GM21528 (cell line): ENCODE measurements around the gene GAL3ST2.
A peak's percentile ranks its signal among the peaks of the same experiment; 100 is the strongest.

ENCODE experiments used
- ATAC-seq: cut with Tn5 transposase; IDR thresholded peaks from one replicate; pipeline ENCODE4 v1.9.1; 2021; ENCODE audit warnings: mild to moderate bottlenecking, moderate library complexity; ENCODE audit not compliant: unreplicated experiment, low FRiP score

GAL3ST2 gene

DNA sequence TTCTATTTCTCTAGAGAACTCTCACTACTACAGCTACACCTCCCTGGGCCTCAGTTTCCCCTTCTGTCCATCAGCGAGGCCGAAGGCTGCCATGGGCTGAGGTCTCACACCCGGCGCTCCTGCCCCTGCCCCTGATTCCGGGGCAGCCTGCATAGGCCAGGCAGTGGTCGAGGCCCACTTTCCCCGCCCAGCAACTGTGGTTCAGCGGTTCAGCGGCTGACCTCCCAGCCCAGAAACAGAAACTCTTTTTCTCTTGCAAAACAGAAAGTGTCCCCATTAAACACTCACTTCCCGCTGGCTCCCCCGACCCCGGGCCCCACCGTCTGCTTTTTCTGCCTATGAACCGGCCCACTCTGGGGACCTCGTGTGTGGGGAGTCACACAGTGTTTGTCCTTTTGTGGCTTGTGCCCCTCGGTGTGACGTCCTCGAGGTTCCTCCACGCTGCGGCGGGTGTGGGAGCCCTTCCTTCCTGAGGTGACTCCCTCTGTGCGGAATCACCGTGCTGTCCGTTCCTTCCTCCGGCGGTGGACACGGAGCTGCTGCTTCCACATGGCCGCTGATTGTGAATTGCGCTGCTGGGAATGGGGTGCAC, 66.1 kb downstream of the GAL3ST2 start:
- ATAC-seq: no peak

DNA sequence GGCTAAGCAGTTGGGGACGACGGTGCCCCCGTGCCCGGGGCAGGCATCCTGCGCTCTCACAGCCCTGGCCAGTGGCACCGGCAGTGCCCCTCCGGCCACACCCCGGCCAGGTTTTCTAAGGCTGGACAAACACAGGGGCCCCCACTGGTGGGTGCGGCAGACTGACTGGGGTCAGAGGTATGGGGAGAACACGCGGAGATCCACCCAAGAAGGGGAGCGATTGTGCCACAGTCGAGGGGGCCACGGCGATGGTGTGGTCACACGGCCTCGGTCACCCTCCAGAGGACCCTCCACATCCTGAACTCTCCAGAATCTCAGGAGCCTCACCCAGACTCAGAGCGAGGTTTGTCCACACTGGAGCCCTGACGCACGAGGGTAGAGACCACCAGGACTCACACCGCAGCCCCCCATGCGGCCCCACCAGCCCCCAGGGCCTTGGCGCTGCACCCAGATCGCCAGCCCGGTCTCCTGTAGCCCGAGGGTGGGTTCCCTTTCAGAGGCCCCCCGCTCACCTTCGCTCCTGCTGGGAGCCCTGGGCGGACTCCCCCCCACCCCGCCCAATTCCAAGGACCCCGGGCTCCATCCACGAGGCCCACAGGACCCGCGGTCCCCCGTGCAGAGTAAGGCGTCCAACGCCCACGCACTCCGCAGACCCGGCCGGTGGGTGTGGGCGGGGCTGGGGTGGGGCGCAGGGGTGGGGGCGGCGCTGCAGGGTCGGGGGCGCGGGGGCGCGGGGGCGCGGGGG, 66.9 kb downstream of the GAL3ST2 start:
- ATAC-seq: no peak

DNA sequence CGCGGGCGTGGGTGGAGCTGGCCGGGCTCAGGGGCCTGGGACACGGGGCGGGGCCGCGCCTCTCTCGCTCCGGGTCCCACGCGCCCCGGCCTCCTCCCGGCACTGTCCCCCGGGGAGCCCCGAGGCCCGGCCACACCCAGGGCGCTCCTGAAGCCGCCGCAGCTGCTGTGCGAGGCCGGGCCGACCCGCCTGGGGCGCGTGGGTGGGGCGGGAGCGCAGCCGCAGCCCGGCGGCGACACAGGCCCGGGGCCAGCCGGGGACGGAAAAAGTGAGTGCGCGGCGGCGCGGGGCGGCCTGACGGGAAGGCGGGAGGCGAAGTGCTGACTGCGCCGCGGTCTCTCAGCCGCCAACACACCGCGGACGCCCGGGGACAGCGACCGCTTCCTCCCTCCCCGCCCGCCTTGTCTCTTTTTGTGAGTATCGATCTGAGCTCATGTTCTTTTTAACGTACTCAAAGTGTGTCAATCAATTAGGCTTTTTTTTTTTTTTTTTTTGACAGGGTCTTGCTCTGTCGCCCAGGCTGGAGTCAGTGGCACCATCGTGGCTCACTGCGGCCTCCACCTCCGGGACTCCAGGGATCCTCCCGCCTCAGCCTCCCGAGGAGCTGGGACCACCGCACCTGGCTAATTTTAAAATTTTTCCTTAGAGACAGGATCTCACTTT, 67.6 kb downstream of the GAL3ST2 start:
- peak; percentile 56 for ATAC-seq

DNA sequence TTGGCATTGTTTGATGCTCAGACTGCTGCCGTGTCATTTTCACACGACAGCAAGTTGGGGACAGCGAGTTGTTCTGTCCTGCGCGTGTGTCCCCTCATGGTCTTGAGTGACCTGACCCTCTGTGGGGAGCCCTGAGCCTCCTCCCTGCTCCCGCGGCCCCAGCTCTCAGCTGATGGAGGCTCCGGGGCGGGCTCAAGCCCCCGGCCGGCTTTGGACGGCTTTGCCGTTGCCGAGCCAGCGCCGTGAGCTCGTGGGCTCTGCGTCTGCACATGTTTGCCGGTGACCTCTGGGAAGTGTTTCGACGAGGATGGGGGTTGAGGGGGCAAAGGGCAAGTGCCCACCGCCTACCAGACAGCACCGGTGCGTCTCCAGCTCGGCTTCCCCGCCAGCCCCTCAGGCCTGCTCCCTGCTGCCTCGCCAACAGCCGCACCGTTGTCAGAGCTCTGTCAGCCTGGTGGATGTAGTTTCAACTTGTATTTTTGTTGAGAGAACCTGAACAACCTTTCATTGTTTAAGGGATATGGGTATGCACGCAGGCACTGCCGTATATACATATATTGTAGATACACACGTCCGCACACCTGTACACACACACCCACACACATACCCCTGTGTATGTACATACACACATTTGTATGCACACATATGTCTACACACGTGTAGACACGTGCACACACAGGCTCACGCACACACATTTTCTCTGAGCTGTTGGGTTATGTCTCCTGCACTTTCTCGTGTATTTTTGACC, 68.4 kb downstream of the GAL3ST2 start:
- no peak for ATAC-seq

DNA sequence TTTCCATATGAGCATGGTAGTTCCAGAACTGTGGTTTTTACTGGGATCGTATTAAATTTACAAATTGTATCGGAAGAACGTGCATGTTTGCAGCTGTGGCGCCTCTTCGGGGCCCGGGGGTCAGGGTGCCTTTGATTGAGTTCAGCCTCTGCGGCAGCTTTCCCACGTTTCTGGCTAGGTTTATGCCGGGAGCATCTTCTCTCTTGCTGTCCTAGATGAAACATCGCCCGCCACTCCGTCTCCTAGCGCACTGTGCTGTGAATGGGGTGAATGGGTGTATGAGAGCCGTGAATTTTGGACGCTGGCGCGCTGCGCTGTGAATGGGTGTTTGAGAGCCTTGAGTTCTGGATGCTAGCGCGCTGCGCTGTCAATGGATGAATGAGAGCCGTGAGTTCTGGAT, 69.8 kb downstream of the GAL3ST2 start:
- ATAC-seq: no peak

DNA sequence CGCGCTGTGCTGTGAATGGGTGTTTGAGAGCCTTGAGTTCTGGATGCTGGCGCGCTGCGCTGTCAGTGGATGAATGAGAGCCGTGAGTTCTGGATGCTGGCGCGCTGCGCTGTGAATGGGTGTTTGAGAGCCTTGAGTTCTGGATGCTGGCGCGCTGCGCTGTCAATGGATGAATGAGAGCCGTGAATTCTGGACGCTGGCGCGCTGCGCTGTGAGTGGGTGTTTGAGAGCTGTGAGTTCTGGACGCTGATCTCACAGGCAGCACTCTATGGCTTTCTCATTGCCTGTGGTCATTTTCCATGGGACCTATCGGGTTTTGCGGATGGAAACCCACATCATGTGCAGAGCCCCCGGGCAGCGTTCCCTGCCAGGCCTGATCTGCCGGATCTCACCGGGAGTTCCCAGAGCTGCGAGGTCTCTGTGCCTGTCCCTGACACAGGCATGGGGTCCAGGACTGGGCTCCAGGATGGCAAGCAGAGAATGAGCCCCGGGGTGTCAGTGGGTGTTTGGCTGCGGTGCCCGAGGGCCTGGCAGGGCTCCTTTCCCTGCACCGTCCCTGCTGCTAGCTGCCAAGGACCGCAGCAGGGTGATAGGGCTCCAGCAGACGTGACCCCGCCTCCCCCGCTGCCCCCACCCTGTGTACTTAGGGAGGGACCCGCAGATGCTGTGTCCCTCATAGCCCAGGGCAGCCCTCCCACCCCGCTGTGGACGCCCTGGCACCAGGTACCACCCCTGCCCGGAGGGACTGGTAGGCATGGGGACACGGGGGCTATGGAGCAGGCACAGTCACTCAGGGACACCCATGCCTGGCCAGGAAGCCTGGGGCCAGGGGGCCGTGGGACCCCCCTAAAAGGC, 72.4 kb downstream of the GAL3ST2 start:
- ATAC-seq: no peak

DNA sequence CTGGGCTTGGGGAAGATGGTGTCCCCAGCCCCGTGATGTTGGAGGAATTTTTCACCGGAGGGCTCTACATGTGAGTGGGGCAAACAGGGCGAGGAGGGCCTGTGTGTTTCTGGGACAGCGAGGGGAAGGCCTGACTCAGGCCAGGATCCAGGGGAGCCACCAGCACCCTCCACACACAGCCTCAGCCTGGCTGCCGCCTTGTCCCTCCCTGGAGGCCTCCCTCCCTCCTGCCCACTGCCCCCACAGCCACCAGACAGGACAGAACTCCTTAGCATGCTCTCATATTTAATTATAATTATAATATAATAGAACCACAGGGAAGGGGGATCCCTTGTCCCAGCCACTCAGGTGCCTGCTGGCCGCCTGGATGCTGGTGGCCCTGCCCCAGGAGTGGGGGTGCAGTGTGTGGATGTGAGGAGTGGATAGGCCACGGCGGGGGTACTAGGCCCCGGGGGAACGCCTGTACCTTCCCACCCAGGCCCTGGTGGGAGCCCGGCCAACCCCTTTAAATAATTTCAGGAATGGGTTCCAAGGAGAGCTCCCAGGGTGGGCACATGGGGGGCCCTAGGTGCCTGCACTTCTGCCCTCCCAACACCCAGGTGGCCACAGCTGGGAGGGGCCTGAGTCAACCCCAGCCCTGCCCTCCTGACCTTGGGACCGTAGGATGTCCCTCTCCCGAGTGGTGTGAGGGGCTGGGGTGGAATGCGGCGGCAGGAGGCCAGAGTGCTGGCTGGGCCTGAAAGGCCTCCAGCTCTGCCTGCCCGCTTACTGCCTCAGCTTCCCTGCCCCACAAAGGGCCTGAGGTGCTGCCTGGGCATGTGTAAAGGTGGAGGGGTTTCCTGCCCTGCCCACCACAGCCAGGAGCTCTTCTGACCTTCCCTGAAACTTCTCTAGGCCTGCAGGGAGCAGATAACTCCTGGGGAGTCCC, 73.3 kb downstream of the GAL3ST2 start:
- no peak for ATAC-seq

DNA sequence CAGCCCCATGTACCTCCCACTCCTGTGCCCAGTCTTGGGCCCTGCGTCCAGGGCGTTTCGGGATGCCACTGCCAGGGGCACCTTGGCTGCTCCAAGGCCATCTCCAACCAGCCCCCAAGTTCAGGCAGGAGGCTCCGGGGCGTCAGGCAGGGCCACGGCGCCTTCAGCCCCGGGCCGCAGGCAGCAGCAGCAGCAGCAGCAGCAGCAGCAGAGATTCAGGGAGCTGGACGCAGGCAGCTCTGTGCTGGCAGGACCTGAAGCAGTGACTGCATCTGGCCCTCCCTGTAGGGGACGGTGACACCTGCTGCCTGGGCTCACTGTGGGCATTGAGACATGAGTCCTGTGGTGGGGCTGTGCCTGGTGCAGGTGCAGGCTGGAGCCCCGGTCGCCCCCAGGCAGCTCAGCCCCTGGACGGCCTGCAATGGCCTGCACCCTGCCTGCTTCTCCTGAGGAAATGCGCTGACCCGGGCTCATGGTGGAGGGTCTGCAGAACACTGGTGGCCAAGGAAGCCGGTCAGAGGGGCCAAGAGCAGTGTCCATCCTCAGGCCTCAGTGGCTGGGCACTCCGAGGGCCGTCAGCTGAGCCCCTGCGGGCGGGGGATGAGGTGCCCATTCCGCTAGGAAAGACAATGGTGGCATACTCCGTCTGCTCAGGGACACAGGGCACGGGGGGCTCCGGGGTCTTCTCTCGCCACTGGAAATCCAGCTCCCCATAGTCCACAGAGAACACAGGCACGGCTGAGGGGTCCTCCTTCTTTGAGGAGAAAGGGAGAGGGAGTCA, 74.1 kb downstream of the GAL3ST2 start:
- no peak for ATAC-seq

DNA sequence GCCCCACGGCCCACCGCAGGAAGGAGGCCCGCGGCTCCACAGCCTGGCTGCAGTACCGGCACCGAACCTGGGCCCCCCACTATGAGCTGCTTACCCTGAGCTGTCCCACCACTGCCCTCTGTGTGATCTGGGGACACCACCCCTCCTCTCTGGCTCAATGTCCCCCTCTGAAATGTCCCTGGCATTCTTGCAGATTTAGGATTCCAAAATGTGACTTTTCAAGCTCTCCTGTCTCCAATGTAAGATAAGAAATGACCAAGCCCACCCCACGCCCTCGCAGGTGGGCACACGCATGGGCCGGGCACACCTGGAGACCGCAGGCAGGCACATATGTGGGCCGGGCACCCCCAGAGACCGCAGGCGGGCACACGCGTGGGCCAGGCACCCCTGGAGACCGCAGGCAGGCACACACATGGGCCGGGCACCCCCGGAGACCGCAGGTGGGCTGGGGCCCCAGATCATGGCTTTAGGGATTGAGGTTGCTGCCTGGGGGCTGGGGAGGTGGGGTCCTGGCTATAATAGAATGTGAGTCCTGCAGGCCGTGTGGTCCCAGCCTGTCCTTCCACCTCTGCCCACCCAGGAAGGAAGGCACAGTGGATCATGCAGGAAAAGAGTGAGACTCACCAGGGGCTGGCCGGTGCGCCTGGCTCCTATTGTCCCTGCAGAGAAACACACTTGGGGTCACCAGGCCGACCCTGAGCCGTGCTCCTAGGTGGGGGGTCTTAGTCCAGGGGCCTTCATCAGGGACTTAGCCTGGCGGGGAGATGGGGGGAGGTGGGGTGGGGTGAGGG, 74.9 kb downstream of the GAL3ST2 start:
- no peak for ATAC-seq

DNA sequence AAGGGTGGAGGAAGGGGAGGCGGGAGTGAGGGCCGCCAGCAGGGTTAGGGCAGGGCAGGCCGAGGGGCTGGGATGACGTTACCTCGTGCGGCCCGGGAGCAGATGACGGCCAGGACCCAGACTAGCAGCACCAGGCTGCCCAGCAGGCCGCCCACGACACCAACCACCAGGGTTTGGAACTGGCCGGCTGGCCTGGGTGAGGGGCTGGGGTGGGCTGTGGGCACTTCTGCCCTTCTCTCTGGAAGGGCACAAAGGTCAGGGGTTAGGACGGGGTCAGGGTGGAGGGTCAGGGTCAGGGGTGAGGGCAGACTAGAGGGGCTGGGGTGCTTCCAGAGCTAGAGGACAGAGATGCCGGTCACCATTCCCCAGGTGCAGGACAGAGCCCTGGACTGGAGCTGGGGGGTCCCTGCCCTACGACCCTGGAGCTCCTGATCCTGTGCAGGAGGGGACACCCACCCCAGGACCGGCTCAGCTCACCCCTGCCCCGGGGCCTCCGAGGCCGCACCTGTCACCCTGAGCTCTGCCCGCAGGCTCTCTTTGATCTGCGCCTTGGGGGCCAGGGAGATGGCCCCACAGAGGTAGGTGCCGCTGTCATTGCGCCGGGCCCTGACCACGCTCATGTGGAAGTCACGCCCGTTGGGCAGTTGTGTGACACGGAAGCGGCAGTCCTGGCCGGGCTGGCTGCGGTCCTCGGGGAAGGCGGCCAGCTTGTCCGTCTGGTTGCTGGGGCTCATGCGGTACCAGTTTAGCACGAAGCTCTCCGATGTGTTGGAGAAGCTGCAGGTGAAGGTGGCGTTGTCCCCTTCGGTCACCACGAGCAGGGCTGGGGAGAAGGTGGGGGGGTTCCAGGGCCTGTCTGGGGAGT, 75.7 kb downstream of the GAL3ST2 start:
- ATAC-seq: no peak

DNA sequence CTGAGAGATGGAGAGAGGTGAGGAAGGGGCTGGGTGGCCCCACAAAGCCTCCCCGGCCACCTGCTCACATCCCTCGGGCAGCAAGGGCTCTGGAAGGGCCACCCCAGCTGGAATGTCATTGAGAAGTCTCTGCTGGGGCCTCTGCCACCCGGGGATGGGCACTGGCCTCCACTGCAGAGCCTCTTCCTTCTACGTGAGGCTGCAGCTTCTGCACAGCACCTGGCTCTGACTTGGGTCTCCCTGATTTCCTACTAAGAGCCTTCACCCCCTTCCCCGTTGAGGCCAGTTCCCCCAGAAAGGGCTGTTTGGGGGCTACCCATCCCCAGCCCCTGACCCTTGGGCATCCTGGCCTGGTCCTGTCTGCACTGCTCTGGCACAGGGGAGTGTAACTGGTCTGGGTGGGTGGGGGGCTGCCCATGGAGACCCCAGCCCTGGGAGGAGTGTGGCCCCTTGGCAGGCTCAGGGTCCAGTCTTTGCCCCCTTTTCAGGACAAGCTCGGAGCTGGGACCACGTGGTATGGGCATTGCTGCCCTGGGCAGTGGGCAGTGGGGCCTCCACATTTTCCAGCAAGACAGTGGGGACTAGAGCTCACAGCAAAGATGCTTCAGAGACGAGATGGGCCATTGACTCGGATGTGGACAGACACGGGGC, 76.5 kb downstream of the GAL3ST2 start:
- no peak for ATAC-seq
